ENCODE measurements around the gene STX18.

STX18 gene

DNA sequence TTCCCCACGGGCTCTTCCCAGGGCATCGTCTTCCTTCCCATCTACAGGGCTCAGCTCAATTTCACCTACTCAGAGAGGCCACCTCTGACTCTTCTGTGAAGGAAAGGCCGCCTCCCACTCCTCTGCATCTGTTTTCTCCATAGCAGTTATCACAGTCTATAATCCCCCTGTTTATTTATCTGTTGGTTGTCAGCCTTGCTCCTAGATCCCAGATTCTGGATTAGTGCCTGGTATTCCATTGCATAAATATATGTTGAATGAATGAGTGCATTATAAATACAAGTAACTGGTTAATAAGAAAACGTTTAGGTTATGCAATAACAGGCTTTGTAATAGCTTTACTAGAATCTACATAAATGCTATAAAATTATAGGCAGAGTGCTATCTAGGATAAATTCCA, 102.1 kb downstream of the STX18 start:
- Histone ChIP-seq H3K27me3 (ENCODE audit: insufficient read depth, low read depth, severe bottlenecking) (no peaks in the 10 kb centered on the region), H3K4me3 (ENCODE audit: low read depth, low read length) (no peak overlapping the region), H3K36me3 (peaks cover 15% of the 10 kb centered on the region), H3K27ac (no peak overlapping the region), H3K9me3 (ENCODE audit: severe bottlenecking) (no peaks in the 10 kb centered on the region)
- no peak for DNase-seq
- TF ChIP-seq, protein P1, sequence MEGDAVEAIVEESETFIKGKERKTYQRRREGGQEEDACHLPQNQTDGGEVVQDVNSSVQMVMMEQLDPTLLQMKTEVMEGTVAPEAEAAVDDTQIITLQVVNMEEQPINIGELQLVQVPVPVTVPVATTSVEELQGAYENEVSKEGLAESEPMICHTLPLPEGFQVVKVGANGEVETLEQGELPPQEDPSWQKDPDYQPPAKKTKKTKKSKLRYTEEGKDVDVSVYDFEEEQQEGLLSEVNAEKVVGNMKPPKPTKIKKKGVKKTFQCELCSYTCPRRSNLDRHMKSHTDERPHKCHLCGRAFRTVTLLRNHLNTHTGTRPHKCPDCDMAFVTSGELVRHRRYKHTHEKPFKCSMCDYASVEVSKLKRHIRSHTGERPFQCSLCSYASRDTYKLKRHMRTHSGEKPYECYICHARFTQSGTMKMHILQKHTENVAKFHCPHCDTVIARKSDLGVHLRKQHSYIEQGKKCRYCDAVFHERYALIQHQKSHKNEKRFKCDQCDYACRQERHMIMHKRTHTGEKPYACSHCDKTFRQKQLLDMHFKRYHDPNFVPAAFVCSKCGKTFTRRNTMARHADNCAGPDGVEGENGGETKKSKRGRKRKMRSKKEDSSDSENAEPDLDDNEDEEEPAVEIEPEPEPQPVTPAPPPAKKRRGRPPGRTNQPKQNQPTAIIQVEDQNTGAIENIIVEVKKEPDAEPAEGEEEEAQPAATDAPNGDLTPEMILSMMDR (IDR thresholded peaks at IDR 0.05; ENCODE audit: low read depth, low read length) = no peak

DNA sequence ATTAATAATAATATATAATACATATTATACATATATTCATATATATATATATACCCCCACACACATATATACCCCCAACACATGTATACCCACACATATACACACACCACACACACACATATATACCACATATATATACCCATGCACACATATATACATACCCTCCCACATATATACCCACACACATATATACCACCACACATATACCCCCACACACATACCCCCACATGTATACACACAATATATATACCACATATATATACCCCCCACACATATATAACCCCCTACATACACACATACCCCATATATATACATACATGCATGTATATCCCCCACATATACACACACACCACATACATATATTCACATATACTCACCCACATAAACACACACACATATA, 103.0 kb downstream of the STX18 start:
- Histone ChIP-seq H3K9me3 (ENCODE audit: severe bottlenecking) (no peaks in the 10 kb centered on the region), H3K36me3 (peaks cover 17% of the 10 kb centered on the region), H3K27me3 (ENCODE audit: insufficient read depth, low read depth, severe bottlenecking) (no peaks in the 10 kb centered on the region), H3K27ac (no peak overlapping the region), H3K4me3 (ENCODE audit: low read depth, low read length) (no peak overlapping the region)
- TF ChIP-seq, protein P1 (IDR thresholded peaks at IDR 0.05; ENCODE audit: low read depth, low read length) = no peak
- DNase-seq = no peak

DNA sequence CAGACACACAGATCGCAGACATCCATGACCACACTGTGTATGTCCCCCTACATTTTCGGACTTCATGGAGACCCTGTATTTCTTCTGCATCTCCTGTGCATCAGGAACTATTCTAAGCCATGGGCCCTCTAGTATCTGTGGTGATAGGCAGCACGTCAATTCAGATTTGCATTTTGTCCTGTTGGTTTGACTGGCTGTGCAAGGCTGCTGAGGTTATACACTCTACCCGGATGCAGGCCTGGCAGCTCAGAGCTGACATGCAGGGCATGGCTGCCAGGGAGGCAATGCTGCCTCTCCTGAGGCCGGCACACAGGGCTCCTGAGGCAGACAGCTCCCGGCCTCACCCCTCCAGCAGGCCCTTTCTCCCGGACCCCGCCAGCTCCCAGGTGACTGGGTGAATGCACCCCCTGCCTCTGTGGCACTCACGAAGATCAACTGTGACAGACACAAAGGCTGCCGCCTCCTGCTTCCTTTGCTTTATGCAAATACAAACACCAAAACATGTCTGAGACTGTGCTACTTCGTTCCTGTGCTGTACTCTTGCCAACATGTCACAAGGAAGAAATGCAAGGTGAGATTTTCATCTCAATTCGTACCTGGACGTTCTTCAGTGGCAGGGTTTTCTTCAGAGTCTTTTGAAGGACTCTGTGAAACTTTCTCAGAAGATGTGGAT, 103.9 kb downstream of the STX18 start:
- no peaks in the 10 kb centered on the region for H3K9me3 ChIP-seq (ENCODE audit: severe bottlenecking)

DNA sequence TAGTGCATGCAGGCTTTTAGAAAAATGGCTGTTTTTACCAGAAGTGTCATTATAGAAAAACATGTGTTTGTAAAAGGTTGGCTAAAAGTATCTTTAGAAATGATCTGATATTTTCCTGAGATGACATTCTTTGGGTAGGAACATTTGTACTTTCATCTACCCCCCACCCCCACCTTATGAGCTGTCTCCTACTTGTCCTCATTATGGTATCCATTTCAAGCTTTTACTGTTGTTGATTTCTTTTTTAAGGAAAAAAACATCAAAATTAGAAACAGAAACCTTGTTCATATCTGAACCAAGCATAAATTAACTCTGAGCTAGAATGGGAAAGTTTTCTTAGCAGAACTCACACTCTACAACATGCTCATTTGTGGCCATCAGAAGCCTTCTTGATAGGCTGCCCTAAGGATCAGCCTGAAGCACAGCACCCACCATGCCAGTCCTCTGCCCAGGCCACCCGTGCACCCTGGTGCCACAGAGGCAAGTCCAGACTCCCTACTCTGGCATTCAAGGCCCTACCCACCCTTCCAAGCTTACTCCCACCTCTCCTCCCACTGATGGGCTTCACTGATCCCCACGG, 105.5 kb downstream of the STX18 start:
- no peak overlapping the region for H3K27ac ChIP-seq
- peaks cover 19% of the 10 kb centered on the region for H3K36me3 ChIP-seq
- H3K9me3 ChIP-seq (ENCODE audit: severe bottlenecking) = no peaks in the 10 kb centered on the region
- H3K4me3 ChIP-seq (ENCODE audit: low read depth, low read length) = no peak overlapping the region
- no peak for DNase-seq
- no peaks in the 10 kb centered on the region for H3K27me3 ChIP-seq (ENCODE audit: insufficient read depth, low read depth, severe bottlenecking)
- TF ChIP-seq, protein P1 (IDR thresholded peaks at IDR 0.05; ENCODE audit: low read depth, low read length) = no peak

More for the DNA sequence above, 103.9 kb downstream of the STX18 start:
- no peak overlapping the region for H3K4me3 ChIP-seq (ENCODE audit: low read depth, low read length)
- H3K36me3 ChIP-seq = peaks cover 17% of the 10 kb centered on the region
- H3K27me3 ChIP-seq (ENCODE audit: insufficient read depth, low read depth, severe bottlenecking) = no peaks in the 10 kb centered on the region
- no peak for DNase-seq
- H3K27ac ChIP-seq = no peak overlapping the region
- TF ChIP-seq, protein P1 (IDR thresholded peaks at IDR 0.05; ENCODE audit: low read depth, low read length) = no peak

DNA sequence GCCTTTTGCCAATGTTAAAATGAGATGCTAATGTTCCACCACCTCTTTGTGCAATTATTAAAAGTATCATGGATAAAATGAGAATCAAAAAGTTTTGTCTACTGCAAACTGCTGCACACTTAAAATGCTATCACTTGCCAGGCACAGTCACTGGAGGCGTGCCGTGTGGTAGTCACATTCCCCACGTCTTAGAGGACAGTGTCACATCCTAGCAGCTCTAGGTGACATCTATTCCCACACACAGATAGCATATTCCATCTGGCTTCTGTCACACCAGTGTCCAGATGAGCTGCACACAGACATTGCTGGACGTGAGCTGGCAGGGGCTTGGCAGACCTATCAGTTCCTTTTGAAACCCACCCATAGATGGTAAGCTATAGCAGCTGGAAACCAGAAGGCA, 107.9 kb downstream of the STX18 start:
- Histone ChIP-seq H3K4me3 (ENCODE audit: low read depth, low read length) (no peak overlapping the region), H3K27me3 (ENCODE audit: insufficient read depth, low read depth, severe bottlenecking) (no peaks in the 10 kb centered on the region), H3K27ac (no peak overlapping the region), H3K9me3 (ENCODE audit: severe bottlenecking) (no peaks in the 10 kb centered on the region), H3K36me3 (peaks cover 19% of the 10 kb centered on the region)
- DNase-seq = no peak
- TF ChIP-seq, protein P1 (IDR thresholded peaks at IDR 0.05; ENCODE audit: low read depth, low read length) = no peak

Data from WERI-Rb-1 (cell line).